ENCODE data around the gene TIPIN.

- no peak for TF ChIP-seq CTCF (IDR thresholded peaks at IDR 0.05)
- TF ChIP-seq EP300 (IDR thresholded peaks at IDR 0.05), result no peak
- TF ChIP-seq POLR2A (IDR thresholded peaks at IDR 0.05), result no peak
Measured at GRCh38 chr15:66294157-66294931, 62.1 kb downstream of the TIPIN start.
